Breast epithelium (tissue), 4 donors: ENCODE measurements around the gene ELOVL5. TPM values are rescaled to one million over a fixed set of nuclear protein-coding genes. Genes with fewer than 3 reads are reported as not detected.
A peak's percentile ranks its signal among the peaks of the same experiment; 100 is the strongest.

ENCODE experiments used
- DNase-seq, 2 donors: peaks; one replicate each; pipeline ENCODE4 v3.0.0-alpha.2; 2019; ENCODE audit warnings: low spot score in 2 of 2
- H3K27ac ChIP-seq, 2 donors: fragments of 200-600 bp; sonication (generic) in 1 of 2; one replicate each; pipeline ENCODE4 v1.5.1; 2016 to 2019; ENCODE audit warnings: mild to moderate bottlenecking in 1 of 2
- H3K27me3 ChIP-seq, 2 donors: fragments of 200-600 bp; sonication (generic) in 1 of 2; one replicate each; pipeline versions ENCODE4 v1.5.1 to v1.6.0; 2017 to 2019; ENCODE audit warnings: control low read depth in 1 of 2, mild to moderate bottlenecking in 1 of 2
- H3K36me3 ChIP-seq: fragments of 200-600 bp; one replicate; pipeline ENCODE4 v1.5.1; 2019
- H3K4me1 ChIP-seq, 2 donors: fragments of 200-600 bp; sonication (generic); one replicate each; pipeline ENCODE4 v1.5.1; 2016 to 2019; ENCODE audit warnings: control low read depth in 1 of 2
- H3K4me3 ChIP-seq, 3 donors: fragments of 200-600 bp; sonication (generic); 1 replicate in 2 of 3; 2 replicates in 1 of 3; pipeline ENCODE4 v1.5.1; 2016 to 2019; ENCODE audit warnings: mild to moderate bottlenecking in 3 of 3, moderate library complexity in 2 of 3
- H3K9me3 ChIP-seq, 2 donors: fragments of 200-600 bp; sonication (generic) in 1 of 2; one replicate each; pipeline ENCODE4 v1.5.1; 2016 to 2019; ENCODE audit warnings: control low read depth in 1 of 2
- POLR2A ChIP-seq: fragments of 450-650 bp; IDR thresholded peaks from one replicate; pipeline ENCODE4 v1.6.1; 2016; ENCODE audit warnings: antibody characterized with exemption, mild to moderate bottlenecking, moderate library complexity
- POLR2AphosphoS5 ChIP-seq, 3 donors: sonication (generic); formaldehyde crosslinking; IDR thresholded peaks; one replicate each; pipeline ENCODE4 v1.6.1; 2017; ENCODE audit warnings: antibody characterized with exemption in 3 of 3
- intact Hi-C: fragments of 100-400 bp; cut with DNase I; formaldehyde crosslinking; loops from one replicate; pipeline ENCODE4 v1.15.1; 2023; ENCODE audit warnings: low total_unique reads
- total RNA-seq, 3 donors: library from RNA; depleted of rRNA; stranded (reverse); fragments of >200 nt; gene quantifications; one replicate each; pipeline ENCODE4 v1.1.0, GENCODE V29; 2016
- TF ChIP-seq, protein P1 (sequence below), 3 donors: fragments of 450-650 bp; IDR thresholded peaks; one replicate each; pipeline ENCODE4 v1.5.1; 2016 to 2017; ENCODE audit warnings: antibody characterized with exemption in 3 of 3, mild to moderate bottlenecking in 3 of 3, moderate library complexity in 3 of 3

The ELOVL5 gene
- total RNA-seq, 3 donors from 2014 or later, result 245 to 427 (median 272) TPM

DNA sequence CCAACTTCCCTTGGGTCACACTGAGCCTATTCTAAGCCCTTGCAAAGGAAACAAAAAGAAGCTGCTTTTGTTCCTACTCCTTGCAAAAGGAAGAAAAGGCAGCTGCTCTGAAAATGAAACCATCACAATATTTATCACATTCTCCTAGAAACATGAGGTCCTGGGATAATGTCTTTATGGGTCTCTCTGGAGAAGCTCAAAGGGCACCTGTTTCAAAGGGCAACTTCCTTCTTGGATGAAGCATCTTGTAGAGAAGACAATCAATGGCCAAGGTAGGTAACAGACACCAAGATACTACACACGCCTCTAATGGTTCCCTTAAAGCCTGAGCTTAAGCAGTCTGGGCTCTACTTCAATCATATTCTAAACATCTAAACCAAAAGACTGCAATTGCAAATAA lies 10.4 kb downstream of the ELOVL5 start:
- no peaks in the 10 kb centered on the region for H3K9me3 ChIP-seq
- H3K27ac ChIP-seq, result no peak overlapping the region
- H3K36me3 ChIP-seq, result no peaks in the 10 kb centered on the region
- TF ChIP-seq POLR2AphosphoS5 (IDR thresholded peaks at IDR 0.05) (no peak), POLR2A (no peak)
- TF ChIP-seq, protein P1, sequence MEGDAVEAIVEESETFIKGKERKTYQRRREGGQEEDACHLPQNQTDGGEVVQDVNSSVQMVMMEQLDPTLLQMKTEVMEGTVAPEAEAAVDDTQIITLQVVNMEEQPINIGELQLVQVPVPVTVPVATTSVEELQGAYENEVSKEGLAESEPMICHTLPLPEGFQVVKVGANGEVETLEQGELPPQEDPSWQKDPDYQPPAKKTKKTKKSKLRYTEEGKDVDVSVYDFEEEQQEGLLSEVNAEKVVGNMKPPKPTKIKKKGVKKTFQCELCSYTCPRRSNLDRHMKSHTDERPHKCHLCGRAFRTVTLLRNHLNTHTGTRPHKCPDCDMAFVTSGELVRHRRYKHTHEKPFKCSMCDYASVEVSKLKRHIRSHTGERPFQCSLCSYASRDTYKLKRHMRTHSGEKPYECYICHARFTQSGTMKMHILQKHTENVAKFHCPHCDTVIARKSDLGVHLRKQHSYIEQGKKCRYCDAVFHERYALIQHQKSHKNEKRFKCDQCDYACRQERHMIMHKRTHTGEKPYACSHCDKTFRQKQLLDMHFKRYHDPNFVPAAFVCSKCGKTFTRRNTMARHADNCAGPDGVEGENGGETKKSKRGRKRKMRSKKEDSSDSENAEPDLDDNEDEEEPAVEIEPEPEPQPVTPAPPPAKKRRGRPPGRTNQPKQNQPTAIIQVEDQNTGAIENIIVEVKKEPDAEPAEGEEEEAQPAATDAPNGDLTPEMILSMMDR (IDR thresholded peaks at IDR 0.05), result no peak
- no peak for DNase-seq
- no peaks in the 10 kb centered on the region for H3K27me3 ChIP-seq
- no peaks in the 10 kb centered on the region for H3K4me1 ChIP-seq
- no peak overlapping the region for H3K4me3 ChIP-seq
- intact Hi-C loops, result no loop called here

GRCh38 chr6:53336070-53336469 lies 12.7 kb downstream of the ELOVL5 start:
- H3K4me3 ChIP-seq, result peak overlapping the region in 1 of 3 donors; percentile 13
- H3K36me3 ChIP-seq, result no peaks in the 10 kb centered on the region
- TF ChIP-seq POLR2AphosphoS5 (IDR thresholded peaks at IDR 0.05) (no peak), POLR2A (no peak)
- TF ChIP-seq, protein P1 (IDR thresholded peaks at IDR 0.05), result no peak
- H3K27ac ChIP-seq, result peak overlapping the region; percentile 9 to 29
- intact Hi-C loops, result no loop called here
- no peaks in the 10 kb centered on the region for H3K4me1 ChIP-seq
- H3K27me3 ChIP-seq, result no peaks in the 10 kb centered on the region
- no peaks in the 10 kb centered on the region for H3K9me3 ChIP-seq
- DNase-seq, result no peak

DNA sequence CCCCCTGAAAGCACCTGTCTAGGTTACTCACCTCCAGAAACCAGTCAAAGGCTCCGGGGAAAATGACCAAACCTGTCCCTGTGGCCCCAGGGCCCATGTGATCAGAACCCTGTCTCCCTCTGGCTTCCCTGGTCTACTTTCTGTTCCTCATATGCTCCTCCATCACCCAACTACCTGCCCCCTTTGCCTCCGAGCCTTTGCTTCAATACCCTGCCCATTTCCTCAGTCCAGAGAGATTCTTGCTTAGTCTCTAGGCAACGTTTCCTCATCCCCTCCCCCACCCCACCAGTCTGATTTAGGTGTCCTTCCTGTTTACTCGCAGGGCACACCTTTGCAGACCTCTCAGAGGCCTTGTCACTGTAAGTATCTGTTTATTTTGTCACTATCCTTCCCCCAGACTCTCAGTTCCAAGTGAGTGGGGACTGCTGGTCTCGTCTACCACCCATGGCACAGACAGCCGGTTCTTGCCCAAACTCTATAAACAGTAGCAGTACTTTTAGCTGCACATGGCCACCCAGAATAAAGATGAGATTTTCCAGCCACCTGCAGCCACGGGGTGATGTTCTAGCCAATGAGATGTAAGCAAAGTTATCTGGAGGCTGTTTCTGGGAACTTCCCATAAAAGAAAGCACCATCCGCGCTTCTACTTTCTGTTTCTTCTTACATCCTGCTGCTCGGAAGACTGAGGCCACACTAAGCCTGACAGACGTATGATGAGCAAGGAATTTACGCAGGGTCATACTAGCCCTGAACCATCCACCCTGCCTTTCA lies 13.3 kb downstream of the ELOVL5 start:
- H3K27me3 ChIP-seq, result no peaks in the 10 kb centered on the region
- intact Hi-C loops, result loop anchor here (1.0 kb wide), 1 partner anchor 27 kb away; no protein-coding TSS in a partner anchor
- H3K4me1 ChIP-seq, result no peaks in the 10 kb centered on the region
- TF ChIP-seq POLR2AphosphoS5 (IDR thresholded peaks at IDR 0.05) (no peak), POLR2A (no peak)
- TF ChIP-seq, protein P1 (IDR thresholded peaks at IDR 0.05), result no peak
- H3K9me3 ChIP-seq, result no peaks in the 10 kb centered on the region
- peak overlapping the region; percentile 29 to 44 for H3K27ac ChIP-seq
- no peaks in the 10 kb centered on the region for H3K36me3 ChIP-seq
- peak overlapping the region in 1 of 3 donors; percentile 13 for H3K4me3 ChIP-seq
- no peak for DNase-seq

GRCh38 chr6:53333439-53334408 lies 15.0 kb downstream of the ELOVL5 start:
- no peak for DNase-seq
- H3K4me1 ChIP-seq, result no peaks in the 10 kb centered on the region
- H3K9me3 ChIP-seq, result no peaks in the 10 kb centered on the region
- no peaks in the 10 kb centered on the region for H3K27me3 ChIP-seq
- intact Hi-C loops, result no loop called here
- H3K36me3 ChIP-seq, result no peaks in the 10 kb centered on the region
- TF ChIP-seq POLR2A, result no peak
- TF ChIP-seq, protein P1 (IDR thresholded peaks at IDR 0.05), result no peak
- no peak overlapping the region for H3K4me3 ChIP-seq
- H3K27ac ChIP-seq, result no peak overlapping the region

DNA sequence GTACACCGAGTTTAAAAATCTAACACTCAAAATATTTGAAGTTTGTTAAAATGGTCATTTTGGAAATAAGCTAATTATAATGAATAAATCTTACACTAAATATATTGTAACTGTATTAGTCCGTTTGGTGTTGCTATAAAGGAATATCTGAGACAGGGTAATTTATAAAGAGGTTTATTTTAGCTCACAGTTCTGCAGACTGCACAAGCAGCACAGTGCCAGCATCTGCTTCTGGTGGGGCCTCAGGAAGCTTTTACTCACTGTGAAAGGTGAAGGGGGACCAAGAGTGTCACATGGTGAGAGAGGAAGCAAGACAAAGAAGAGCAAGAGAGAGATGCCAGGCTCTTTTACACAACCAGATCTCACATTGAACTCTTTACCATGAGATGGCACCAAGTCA lies 17.1 kb downstream of the ELOVL5 start:
- Histone ChIP-seq H3K36me3 (no peaks in the 10 kb centered on the region), H3K4me3 (no peak overlapping the region), H3K4me1 (peaks cover 0 to 6% of the 10 kb centered on the region in 2 donors), H3K9me3 (no peaks in the 10 kb centered on the region), H3K27ac (no peak overlapping the region), H3K27me3 (no peaks in the 10 kb centered on the region)
- no peak for DNase-seq
- TF ChIP-seq, protein P1 (IDR thresholded peaks at IDR 0.05), result no peak
- no peak for TF ChIP-seq POLR2A
- no peak for TF ChIP-seq POLR2AphosphoS5 (IDR thresholded peaks at IDR 0.05)
- intact Hi-C loops, result no loop called here
